HG02973 (cell line): Measurements from ENCODE around the gene FSIP1.

Experiments
- ATAC-seq: cut with Tn5 transposase; IDR thresholded peaks from one replicate; pipeline ENCODE4 v1.9.1; 2021; ENCODE audit warnings: moderate library complexity; ENCODE audit not compliant: unreplicated experiment

FSIP1 gene

DNA sequence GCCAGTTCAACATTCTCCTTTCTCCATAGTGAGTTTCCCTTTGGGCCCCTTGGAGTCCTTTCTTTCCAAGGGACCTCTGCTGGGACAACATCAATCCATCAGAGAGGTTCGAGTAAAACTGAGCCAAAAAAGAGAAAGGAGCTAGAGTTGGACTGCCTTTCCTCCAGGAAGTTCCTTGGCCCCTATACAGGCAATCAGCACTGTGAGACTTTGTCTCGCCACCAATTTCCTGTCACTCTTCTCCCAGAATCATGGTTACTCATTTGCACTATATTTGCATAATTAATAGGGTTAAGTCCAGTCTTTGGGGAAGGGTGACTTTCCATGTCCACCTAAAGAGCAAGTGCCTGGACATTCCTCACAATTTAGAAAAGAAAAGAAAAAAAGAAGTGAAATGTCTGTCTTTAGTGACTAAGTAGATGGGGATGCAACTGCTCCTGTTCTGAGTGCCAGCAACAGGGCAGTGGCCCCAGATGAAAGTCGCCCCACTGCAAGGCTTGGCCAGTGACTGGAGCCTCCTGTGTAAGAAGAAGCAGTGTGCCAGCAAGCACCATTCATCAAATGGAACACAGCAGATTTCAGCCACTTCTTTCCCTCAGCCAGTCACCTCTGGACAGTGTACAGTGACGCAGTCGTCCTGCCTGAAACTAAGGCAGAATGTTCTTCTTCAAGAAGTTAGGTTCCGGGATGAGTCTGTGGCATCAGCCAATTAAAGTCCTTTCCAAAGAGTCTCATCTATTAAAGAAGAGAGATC, 91.6 kb downstream of the FSIP1 start:
- ATAC-seq = no peak

DNA sequence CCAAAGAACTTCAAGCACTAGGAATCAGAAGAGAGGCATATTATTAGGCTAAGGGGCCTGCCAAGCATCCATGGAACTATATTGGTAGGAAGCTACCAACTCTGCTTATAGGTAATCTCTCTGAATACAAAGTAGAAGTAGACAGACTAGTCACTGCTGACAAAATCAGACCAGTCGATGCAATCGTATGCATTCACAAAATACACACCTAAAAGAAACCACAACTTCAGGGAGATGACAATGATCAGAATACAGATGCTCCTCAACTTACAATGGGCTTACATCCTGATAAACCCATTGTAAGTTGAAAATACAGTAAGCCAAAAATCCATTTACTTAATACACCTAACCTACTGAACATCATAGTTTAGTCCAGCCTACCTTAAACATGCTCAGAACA, 94.7 kb downstream of the FSIP1 start:
- no peak for ATAC-seq

DNA sequence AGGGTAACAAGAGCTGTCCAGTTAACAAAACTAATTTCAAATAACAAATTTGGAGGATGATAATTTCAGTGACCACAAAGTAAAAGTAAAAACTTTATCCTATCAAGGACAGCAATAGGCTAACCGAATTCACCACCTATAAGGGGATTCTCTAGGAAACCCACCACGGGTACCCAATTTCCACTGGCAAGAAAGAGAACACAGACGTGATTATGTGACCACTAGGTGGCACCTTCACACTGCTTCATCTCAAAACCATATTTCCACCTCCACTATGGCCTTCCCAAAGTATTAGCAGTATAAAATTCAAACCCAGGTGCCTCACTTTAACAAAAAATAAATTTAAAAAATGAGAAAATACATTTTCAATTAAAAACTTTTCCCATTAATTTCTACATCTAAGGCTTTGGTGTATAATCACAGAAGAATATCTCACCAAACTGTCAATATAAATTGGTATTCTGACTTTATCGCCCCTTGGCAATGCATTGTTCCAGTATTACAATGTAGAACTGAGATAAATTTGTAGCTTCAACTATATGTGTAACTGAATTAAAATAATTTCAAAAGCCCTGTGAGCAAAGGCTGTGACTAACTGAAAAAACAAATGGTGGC, 96.5 kb downstream of the FSIP1 start:
- no peak for ATAC-seq

DNA sequence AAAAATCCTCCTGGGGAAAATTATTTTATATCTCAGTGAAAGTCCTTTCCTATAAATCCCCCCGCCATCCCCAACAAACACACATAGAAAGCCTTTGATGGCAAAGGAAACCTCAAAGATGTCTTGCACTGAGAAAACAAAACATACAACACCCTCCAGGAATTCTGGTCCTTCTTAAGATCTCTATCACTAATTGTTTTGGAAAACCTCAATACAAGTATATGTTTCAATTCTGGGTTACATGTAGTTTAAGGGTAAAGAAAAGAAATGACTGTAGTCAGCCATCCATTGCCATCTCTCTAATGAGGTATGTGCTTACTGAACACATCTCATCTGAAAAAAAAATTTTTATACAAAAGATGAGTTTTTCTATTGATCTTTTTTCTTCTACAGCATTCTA, 97.3 kb downstream of the FSIP1 start:
- no peak for ATAC-seq

DNA sequence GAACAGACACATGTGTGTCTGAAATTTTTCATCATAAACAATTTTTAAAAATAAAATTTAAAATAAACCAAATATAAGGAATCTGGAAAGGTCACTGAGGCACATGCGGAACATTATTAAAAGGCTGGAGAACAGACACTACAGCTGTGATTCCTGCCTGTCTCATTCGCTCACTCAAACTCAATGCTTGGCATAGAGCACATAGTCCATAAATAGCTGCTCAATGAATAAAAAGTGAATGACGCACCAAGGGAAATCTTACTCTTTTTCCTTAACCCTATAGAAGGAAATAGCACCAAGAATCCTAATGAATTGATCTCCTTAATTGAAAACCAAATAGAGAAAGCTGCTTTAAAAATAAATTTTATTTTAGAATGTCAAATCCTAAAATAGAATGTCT, 98.4 kb downstream of the FSIP1 start:
- no peak for ATAC-seq

DNA sequence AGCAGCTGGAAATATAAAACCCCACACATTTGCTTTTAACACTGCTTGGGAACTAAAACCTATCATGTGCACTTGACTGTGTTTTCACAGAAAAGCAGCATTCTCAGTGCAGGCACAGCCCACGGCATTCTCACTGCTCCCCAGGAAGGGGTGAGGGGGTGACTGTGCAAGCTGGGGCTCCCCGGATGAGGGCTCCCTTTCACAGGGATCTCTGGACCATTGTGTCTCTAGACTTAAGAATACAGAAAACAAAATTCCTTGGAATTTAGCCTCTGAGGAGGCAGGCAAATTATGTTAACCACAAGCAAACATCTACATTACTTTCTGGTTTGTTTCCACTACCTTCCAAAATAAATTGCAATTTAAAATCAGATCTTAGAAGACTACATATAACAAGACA, 100.3 kb downstream of the FSIP1 start:
- ATAC-seq = no peak

DNA sequence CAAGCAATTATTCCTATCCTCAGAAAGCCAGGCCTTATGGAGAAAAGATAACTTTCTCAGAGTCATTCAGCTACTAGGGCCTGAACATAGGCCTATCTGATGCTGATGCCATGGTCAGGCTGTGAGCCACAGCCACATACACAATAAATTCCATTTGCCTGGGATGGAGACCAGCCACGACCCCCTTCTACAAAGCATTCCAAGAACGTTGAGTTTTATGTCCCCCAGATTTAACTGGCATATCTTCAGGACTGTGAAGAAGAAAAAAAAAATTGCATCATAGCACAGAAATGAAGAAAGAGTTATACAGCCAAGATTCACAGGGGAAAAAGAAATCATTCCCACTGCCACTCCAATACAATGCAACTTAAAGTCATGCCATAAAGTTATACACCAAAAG, 101.8 kb downstream of the FSIP1 start:
- ATAC-seq = no peak

DNA sequence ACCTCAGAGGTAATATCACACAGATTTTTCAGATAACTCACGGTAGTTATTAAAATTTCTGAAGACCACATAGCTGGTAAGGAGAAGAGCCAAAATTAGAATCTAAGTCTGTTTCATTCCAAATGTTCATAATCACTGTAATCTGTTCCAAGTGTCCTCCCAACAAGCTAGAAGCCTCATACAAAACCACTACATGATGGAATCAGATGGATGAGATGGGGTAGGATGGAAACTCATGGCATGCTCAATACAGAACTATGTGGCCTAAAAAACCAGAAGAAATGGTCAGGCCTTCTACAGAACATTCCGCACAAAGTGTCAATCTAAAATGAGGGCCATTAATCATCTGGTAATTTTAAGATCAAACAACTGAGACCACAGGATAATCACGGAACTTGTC, 110.0 kb downstream of the FSIP1 start:
- ATAC-seq = no peak

DNA sequence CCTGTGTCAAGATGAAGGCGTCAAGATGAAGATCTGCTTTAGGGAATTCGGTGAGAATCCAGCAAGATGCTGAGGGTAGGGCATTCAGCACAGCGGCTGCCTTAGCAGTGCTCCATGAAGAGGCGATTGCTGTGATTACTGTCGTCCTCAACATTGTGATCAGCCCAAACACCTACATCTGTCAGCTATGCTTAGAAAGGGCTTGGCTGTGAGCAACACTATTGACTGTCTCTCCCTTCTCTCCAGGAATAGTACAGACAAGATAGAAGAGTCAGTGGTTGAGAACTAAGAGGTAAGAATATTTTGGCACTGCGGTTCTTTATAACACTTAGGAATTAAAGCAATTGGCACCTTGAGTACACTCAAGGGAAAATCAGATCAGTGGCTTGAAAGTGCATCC, 110.5 kb downstream of the FSIP1 start:
- no peak for ATAC-seq

DNA sequence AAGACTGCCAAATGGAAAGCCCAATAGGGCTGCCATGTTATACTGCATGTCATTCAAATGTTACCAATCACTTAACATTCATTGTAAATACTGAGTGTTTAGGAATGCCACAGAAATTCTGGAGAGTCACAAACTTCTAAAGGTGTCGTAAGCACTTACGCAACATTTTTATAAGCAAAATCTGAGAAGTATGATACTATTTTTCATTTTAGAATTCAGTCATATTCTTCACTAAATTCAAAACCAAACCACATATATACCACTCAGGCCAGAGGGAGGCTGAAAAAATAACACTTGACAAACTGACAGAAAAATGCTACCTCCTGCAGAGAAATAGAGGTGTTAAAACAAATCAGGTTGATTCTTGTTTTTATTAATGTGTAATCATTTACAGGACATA, 112.0 kb downstream of the FSIP1 start:
- no peak for ATAC-seq

DNA sequence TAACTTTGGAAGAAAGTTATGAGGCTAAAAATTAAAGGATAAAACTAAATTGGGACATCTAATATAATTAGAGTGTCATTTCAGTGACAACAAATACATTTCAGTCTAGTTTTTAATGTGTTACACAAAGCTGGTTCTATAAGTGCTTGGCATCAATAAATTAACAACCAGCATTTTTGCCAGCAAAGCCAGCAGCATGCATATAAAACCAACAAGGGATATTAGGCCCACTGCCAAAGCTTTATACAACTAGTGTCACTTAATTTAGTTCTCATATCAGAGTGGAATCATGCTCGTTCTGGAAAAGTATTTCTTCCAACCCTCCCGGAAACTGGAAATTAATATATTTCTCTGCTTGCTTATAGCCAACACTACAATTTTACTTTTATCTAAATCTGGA, 113.0 kb downstream of the FSIP1 start:
- ATAC-seq = no peak

DNA sequence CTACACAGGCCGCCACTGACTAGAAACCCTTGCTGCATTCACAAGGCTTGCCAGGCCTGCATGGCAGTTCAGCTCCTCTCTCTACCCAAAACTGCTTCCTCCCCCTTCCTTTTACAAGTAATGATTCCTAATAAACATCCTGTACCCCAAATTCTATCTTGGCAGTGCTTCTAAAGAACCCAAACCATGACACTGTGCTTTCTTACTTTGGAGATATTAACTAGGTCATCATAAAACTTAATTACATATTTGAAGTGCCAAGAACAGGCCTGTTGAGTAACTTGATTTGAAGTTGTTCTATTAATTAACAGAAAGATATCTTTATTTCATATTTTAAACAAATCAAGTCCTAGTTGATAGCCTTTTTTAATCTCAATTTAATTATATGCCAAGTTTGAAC, 113.4 kb downstream of the FSIP1 start:
- no peak for ATAC-seq

DNA sequence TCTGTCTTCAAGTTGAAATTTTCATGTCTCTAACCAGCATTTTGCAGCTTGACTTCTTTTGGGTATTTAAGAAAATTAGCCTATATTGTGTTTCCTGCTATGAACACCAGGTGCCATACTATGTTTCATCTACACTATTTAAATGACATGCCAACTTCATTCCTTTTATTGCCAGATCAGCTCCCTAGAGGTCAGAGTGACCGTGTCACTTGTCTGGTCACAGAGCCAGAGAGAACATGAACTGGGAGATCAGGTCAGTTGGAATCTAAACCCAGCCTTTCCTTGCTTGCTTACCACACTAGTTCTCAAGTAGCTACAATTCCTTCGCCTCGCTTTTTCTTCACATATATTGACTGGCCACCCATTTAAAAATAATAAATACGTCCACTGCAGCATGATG, 114.2 kb downstream of the FSIP1 start:
- no peak for ATAC-seq

DNA sequence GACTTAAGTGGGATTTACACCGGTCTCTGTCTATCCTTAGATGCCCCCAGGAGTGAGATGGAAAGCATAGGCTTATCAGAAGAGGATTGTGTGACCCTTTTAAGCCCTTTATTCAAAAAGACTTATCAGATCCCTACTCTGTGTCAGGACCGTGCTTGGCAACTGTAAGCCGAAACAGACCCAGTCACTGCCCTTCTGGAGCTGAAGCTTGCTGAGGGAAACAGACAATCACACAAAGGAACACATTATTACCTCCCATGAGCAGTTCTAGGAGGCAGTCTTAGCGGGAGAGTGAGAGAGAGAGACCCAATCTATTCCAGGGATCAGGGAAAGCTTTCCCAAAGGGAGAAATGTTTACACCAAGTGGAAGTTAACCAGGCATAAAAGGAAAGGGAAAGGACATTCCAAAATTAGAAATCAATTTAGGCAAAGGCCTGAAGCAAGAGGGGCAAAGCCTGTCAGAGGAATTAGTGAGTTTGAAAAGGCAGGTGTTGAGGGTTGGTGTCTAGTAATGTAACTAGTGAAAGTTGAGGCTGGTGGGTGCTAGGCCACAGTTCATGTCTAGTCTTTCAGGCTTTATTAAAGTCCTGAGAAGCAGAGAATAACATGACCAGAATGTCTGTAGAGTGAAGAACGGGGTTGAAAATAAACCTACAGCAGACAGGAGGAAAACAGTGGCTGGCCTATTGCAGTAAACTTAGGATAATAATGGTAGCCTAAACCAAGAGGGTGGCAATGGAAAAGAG, 115.1 kb downstream of the FSIP1 start:
- ATAC-seq = no peak

DNA sequence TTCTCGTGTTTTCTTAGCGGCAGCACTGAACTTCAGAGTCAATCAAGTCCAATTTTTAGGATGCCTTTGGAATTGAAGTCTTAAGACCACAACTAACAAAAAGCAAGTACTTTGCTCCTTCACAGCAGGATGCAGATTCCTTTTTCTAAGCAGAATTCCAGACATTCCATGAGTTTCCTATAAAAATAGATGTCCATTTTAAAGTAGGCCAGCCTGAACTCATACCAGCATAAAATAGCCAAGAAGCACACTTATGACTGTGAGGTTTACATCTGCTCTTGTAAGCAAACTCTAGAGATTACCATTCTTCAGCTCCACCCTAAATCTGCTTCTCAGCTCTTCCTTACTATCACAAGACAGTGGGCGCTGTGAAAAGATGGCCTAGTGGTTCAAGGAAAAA, 116.0 kb downstream of the FSIP1 start:
- ATAC-seq = no peak

DNA sequence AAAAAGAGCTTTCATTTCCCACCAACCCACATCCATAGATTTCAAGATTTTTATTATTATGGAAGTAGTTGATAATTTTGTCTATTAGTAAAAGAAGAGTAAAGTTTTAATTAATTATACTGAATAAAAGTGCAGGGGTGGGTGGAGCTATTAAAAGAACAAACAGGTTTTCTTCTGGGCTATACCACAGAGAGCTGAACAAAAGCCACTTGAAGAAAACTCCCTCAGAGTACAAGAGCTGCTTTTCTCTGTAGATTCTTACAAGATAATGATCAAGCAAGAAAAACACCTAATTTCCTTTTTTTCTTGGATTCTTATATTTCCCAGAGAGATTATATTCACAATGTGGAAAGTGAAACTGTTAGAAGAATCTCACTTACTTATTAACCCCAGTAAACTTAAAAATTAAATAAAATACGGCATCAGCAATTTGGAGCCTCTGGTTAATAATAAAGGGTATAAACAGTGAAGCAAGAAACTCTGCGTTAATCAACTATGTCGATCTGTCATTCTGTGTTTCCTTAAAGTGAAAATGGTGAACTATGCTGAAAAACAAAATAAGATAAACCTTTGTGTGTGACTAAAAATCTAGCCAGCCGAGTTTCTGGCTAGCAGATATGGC, 116.9 kb downstream of the FSIP1 start:
- no peak for ATAC-seq

DNA sequence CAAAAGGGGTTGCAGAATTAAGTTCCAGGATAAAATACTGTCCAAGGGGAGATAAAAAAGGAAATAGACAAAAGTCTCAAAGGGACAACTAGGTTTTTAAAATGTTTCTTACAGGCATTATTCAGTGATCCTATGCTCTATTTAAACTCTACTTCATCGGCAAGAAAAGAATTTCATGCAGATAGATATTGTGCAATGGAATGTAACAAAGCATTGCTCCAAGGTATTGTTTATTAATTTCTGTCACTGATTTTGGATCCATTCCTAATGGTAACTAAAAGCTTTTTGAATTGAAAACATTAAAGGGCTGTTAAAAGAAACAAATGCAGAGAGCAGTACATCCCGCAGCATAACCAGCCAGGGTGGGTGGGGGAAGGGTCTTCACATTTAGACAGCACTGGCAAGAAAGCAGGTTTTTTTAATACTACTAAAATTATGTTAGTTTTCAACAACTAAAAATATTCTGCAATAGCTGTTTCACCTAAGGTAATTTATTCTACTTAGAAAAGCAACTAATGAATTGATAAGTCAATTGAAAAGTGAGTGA, 118.9 kb downstream of the FSIP1 start:
- no peak for ATAC-seq

DNA sequence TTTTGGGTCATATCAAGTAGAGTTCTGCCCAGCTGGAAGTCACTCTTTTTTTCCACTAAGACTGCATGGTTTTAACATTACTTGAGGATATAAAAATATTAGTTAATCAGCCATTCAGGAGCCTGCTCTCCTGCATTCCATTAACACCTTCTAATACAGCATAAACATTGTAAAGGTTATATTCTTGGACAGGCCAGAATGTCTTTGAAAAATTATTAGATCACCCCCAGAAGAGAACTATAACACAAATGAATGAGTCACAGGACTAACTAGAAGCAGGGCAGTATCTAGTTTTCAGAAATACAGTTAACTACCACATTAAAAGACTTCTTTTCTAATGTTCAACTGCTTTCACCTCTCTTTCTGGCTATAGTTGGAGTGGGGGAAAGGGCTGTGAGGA, 120.9 kb downstream of the FSIP1 start:
- no peak for ATAC-seq

DNA sequence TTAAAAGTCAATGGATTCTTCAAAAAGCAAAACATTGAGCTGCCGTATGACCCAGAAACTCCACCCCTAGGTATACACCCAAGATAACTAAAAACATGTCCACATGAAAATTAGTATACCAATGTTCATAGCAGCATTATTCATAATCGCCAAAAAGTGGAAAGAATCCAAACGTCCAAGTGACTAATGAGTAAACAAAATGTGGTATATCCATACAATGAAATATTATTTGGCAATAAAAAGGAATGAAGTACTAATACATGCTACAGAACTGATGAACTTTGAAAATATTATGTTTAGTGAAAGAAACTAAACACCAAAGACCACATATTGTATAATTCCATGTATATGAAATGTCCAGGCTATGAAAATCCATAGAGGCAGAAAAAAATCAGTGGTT, 123.9 kb downstream of the FSIP1 start:
- no peak for ATAC-seq

DNA sequence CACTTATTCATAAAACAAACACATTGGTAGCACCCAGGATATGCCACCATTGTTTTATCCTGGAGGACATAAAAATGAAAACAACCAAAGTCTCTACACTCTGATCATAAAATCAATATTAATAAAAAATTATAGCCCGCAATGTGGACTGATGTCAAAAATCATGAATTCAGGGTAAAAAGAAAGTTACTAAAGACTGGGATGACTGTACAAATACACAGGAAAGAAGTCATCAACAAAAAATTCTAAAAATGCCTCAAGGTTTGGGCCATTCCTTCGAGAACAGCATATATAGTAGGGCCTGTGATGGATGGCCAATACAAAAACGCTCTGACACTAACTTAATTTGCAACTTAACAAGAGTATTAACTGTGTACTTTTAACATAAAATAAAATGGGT, 125.0 kb downstream of the FSIP1 start:
- ATAC-seq = no peak

DNA sequence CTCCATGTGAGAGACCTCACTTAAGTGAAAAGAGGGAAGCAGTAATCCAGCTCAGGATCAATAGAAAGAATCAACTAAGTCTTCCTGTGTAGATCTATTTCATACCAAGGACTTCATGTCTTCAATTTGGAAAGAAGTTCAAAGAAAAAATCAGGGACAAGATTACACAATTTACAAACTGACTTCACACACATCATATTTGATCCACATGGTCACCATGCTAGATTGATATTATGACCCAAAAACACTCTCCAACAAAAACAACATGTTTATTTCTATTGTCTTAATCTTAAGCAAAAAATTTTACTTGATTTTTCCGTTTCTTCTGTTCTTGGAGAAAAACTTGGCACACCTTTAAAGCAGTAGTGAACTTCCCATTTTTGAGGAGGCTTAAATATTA, 125.5 kb downstream of the FSIP1 start:
- ATAC-seq = no peak

DNA sequence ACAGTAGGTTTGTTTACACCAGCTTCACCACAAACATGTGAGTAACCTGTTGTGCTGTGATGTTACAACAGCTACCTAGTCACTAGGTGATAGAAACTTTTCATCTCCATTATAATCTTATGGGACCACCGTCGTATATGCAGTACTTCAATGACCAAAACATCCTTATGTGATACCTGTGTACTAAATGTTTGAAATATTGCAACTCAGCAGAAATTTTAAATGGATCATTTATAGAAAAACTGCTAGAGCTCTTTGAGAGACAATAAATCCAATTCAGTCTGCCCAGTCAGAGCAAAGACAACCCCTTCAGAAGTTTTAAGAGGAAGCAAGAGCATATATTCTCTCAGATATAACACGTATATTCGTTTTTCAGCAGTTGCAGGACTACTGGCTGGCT, 128.3 kb downstream of the FSIP1 start:
- no peak for ATAC-seq
